Aorta (tissue), 5 donors: ENCODE results near the gene PMM1. TPM values are rescaled to one million over a fixed set of nuclear protein-coding genes. Genes with fewer than 3 reads are reported as not detected.
"Not testable (repeated sequence)": the region's sequence is repeated elsewhere in the genome, so short reads cannot be mapped to it uniquely, and the experiment has no call there.

Source experiments
- ATAC-seq: fragments of 200-7000 bp; cut with Tn5 transposase; one replicate; pipeline ENCODE4 v1.9.1; 2022; ENCODE audit warnings: moderate library complexity; ENCODE audit not compliant: low FRiP score
- DNase-seq, 2 donors: peaks; one replicate each; pipeline ENCODE4 v3.0.0-alpha.2; 2020
- H3K27ac ChIP-seq, 2 donors: one replicate each; pipeline ENCODE4 v1.5.1; 2013; ENCODE audit warnings: low read length in 2 of 2, mild to moderate bottlenecking in 2 of 2, moderate library complexity in 2 of 2, control low read depth in 1 of 2, inconsistent platforms in 1 of 2, low read depth in 1 of 2
- H3K27me3 ChIP-seq, 2 donors: one replicate each; pipeline ENCODE4 v1.6.1; 2013; ENCODE audit warnings: control low read depth in 1 of 2, low read length in 1 of 2, mild to moderate bottlenecking in 1 of 2, moderate library complexity in 1 of 2; ENCODE audit not compliant: insufficient read depth in 2 of 2, control insufficient read depth in 1 of 2
- H3K36me3 ChIP-seq, 2 donors: one replicate each; pipeline ENCODE4 v1.6.1; 2013; ENCODE audit warnings: control low read depth in 1 of 2, low read length in 1 of 2, mild to moderate bottlenecking in 1 of 2; ENCODE audit not compliant: insufficient read depth in 2 of 2, control insufficient read depth in 1 of 2
- H3K4me1 ChIP-seq, 2 donors: one replicate each; pipeline ENCODE4 v1.6.1; 2013; ENCODE audit warnings: low read length in 2 of 2, control low read depth in 1 of 2, mild to moderate bottlenecking in 1 of 2, moderate library complexity in 1 of 2; ENCODE audit not compliant: insufficient read depth in 2 of 2, control insufficient read depth in 1 of 2
- H3K4me3 ChIP-seq, 2 donors: one replicate each; pipeline ENCODE4 v1.5.1; 2013; ENCODE audit warnings: low read length in 2 of 2, control low read depth in 1 of 2, mild to moderate bottlenecking in 1 of 2
- H3K9me3 ChIP-seq: one replicate; pipeline ENCODE4 v1.6.1; 2013; ENCODE audit warnings: mild to moderate bottlenecking, low read length; ENCODE audit not compliant: control insufficient read depth
- WGBS, 2 donors: extraction: QIAGEN DNeasy Blood & Tissue Kit; methylation state at CpG; one replicate each; pipeline ENCODE4 v1.1.7; 2013; 5-methylcytosine and 5-hydroxymethylcytosine counted together
- intact Hi-C, 2 donors: fragments of 100-400 bp; cut with DNase I; formaldehyde crosslinking; loops; one replicate each; pipeline versions ENCODE4 v1.14.2 to v1.15.0; 2022
- polyA plus RNA-seq, 2 donors: library from polyadenylated mRNA; stranded (reverse); fragments of 200-250 nt; gene quantifications; one replicate each; pipeline ENCODE4 v1.2.3, GENCODE V29; 2013
- total RNA-seq, 2 donors: library from RNA; stranded (reverse); fragmentation: NEBNext Ultra II Directional; extraction: Animal tissue kit (Norgen Biotek cat#: 25700); gene quantifications; one replicate each; pipeline ENCODE4 v1.2.1, GENCODE V29; 2021
- donor health status: healthy with polysubstance abuse.
- donor health status: Bipolar disorder and iron deficiency.
- donor health status: DM: no; HTN: no; CAD: no.
- donor health status: DM: no; HTN: no; CAD: no.
- donor health status: DM: yes; HTN: yes; CAD: no.

Gene PMM1
- total and polyA plus RNA-seq, 4 donors, result 23.8 to 101 (median 34.4) TPM

DNA sequence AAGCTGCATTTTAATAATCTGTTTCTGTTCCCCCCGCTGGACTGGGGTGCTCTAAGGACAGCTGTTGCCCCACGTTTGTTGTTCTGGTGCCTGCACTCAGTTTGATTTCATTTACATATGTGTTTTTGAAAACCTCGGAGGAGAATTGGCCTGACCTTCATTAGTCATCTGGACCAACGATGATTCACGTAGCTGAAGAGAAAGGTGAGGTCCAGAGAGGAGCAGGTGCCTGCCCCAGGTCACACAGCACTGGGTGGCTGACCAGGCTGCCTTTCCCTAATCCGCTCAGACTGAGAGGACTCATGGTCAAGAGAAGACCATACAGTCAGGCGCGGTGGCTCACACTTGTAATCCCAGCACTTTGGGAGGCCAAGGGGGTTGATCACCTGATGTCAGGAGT, 25.1 kb downstream of the PMM1 start:
- H3K4me1 ChIP-seq, result no peaks in the 10 kb centered on the region
- no peak for ATAC-seq
- no peak for DNase-seq
- H3K27me3 ChIP-seq, result no peaks in the 10 kb centered on the region
- H3K9me3 ChIP-seq, result no peaks in the 10 kb centered on the region
- WGBS, 2 donors, result 84 to 87% methylated on average over 8 of the region's 8 CpGs
- no peaks in the 10 kb centered on the region for H3K36me3 ChIP-seq
- intact Hi-C loops, result loop anchor here in 1 of 2 donors (5.0 kb wide), 1 partner anchor 33 kb away; no protein-coding TSS in a partner anchor
- H3K4me3 ChIP-seq, result no peak overlapping the region
- peak overlapping the region; percentile 19 to 72 for H3K27ac ChIP-seq

GRCh38 chr22:41563051-41563711, 26.5 kb downstream of the PMM1 start:
- WGBS, 2 donors, result 4 to 5% methylated on average over 10 of the region's 10 CpGs
- H3K4me3 ChIP-seq, result no peak overlapping the region
- DNase-seq, result peak; percentile 70 to 83
- no peaks in the 10 kb centered on the region for H3K36me3 ChIP-seq
- ATAC-seq, result peak; percentile 9
- no peaks in the 10 kb centered on the region for H3K4me1 ChIP-seq
- intact Hi-C loops, result loop anchor here in 1 of 2 donors (5.0 kb wide), 1 partner anchor 34 kb away; no protein-coding TSS in a partner anchor
- H3K27ac ChIP-seq, result peak overlapping the region; percentile 17 to 76
- H3K9me3 ChIP-seq, result no peaks in the 10 kb centered on the region
- no peaks in the 10 kb centered on the region for H3K27me3 ChIP-seq

- Histone ChIP-seq H3K4me1 (no peaks in the 10 kb centered on the region), H3K9me3 (no peaks in the 10 kb centered on the region), H3K27ac (peak overlapping the region; percentile 17 to 76), H3K36me3 (no peaks in the 10 kb centered on the region), H3K4me3 (peak overlapping the region; percentile 36 to 59), H3K27me3 (no peaks in the 10 kb centered on the region)
- intact Hi-C loops, result loop anchor here in 1 of 2 donors (5.0 kb wide), 1 partner anchor 35 kb away; no protein-coding TSS in a partner anchor
- ATAC-seq, result no peak
- no peak for DNase-seq
- WGBS, 2 donors, result 11 to 22% methylated on average over 4 of the region's 4 CpGs
Observed at GRCh38 chr22:41562461-41562860, 27.2 kb downstream of the PMM1 start.

- intact Hi-C loops, result loop anchor here in 1 of 2 donors (5.0 kb wide), 1 partner anchor 36 kb away; no protein-coding TSS in a partner anchor
- ATAC-seq, result no peak
- H3K27me3 ChIP-seq, result no peaks in the 10 kb centered on the region
Observed at GRCh38 chr22:41561788-41562187, 27.9 kb downstream of the PMM1 start.

DNA sequence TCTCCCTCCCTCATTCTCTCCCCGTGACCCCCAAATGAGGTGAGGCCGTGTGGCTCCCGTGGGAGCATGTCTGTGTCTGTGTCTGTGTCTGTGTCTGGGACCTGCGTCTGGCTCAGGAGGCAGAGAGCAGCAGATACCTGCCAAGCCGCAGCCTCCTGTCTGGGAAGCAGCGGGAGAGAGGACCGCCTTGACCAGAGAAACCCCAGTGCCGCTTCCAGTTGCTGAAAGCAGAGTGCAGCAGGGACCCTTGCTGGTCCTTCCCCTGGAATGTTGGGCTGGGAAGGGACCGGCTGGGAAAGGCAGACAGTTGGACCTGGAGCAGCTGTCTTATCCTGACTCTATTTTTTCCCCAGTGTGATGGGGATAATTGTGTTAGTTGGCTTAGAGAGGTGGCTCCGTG, 28.3 kb downstream of the PMM1 start:
- no peak for DNase-seq
- ATAC-seq, result no peak
- no peaks in the 10 kb centered on the region for H3K9me3 ChIP-seq
- no peaks in the 10 kb centered on the region for H3K4me1 ChIP-seq
- peak overlapping the region; percentile 58 to 76 for H3K27ac ChIP-seq
- H3K27me3 ChIP-seq, result no peaks in the 10 kb centered on the region
- peak overlapping the region; percentile 36 to 59 for H3K4me3 ChIP-seq
- 3 to 6% methylated on average over 10 of the region's 10 CpGs for WGBS, 2 donors
- H3K36me3 ChIP-seq, result no peaks in the 10 kb centered on the region
- intact Hi-C loops, result loop anchor here in 1 of 2 donors (5.0 kb wide), 1 partner anchor 36 kb away; no protein-coding TSS in a partner anchor

More at GRCh38 chr22:41561788-41562187, 27.9 kb downstream of the PMM1 start:
- Histone ChIP-seq H3K4me3 (peak overlapping the region; percentile 36 to 59), H3K4me1 (no peaks in the 10 kb centered on the region), H3K36me3 (no peaks in the 10 kb centered on the region), H3K9me3 (no peaks in the 10 kb centered on the region), H3K27ac (peak overlapping the region; percentile 58 to 76)
- no peak for DNase-seq
- 2 to 6% methylated on average over 5 of the region's 5 CpGs for WGBS, 2 donors

DNA sequence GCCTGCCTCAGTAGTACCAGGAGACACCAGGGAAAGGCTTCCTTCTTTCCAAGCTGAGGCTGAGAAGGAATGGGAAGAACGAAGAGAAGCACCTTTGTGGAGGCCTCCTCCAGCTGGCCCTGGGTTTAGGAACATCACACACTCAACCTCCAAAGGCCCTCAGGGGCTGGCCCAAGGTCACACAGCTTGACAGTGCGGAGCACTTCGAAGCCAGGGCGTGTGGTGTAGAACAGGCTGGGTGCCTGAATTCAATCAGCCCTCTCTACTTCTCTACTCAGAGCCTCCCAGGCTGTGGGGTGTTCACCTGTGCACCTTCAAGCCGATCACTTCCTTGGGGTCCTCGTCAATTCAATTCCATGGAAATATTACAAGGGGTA, 29.6 kb downstream of the PMM1 start:
- ATAC-seq, result no peak
- Histone ChIP-seq H3K36me3 (no peaks in the 10 kb centered on the region), H3K9me3 (no peaks in the 10 kb centered on the region), H3K4me1 (no peaks in the 10 kb centered on the region), H3K4me3 (peak overlapping the region; percentile 36 to 59), H3K27ac (peak overlapping the region; percentile 50 to 90), H3K27me3 (no peaks in the 10 kb centered on the region)
- 47 to 56% methylated on average over 6 of the region's 6 CpGs for WGBS, 2 donors
- intact Hi-C loops, result loop anchor here in 1 of 2 donors (5.0 kb wide), 1 partner anchor 37 kb away; no protein-coding TSS in a partner anchor
- DNase-seq, result no peak

DNA sequence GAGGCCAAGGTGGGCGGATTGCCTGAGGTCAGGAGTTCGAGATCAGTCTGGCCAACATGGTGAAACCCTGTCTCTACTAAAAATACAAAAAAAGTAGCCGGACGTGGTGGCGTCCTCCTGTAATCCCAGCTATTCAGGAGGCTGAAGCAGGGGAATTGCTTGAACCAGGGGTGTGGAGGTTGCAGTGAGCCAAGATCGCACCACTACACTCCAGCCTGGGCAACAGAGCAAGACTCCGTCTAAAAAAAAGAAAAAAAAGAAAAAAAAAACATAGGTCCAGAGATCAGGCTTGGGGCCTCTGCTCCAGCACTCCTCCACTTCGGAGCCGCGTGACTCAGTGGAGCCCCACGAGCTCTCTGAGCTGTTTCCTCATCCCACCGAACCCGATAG, 31.4 kb downstream of the PMM1 start:
- DNase-seq, ATAC-seq, H3K27me3 ChIP-seq, intact Hi-C loops, H3K27ac ChIP-seq, H3K4me3 ChIP-seq, H3K4me1 ChIP-seq, H3K36me3 ChIP-seq, H3K9me3 ChIP-seq: not testable (repeated sequence)
- WGBS, 2 donors, result 82 to 84% methylated on average over 13 of the region's 13 CpGs

- DNase-seq (peak; percentile 88 to 92), ATAC-seq (peak; percentile 83)
- intact Hi-C loops, result no loop called here
- no peaks in the 10 kb centered on the region for H3K9me3 ChIP-seq
- H3K36me3 ChIP-seq, result no peaks in the 10 kb centered on the region
- WGBS, 2 donors, result 25 to 32% methylated on average over 19 of the region's 19 CpGs
- peak overlapping the region; percentile 45 to 50 for H3K27ac ChIP-seq
- H3K4me3 ChIP-seq, result no peak overlapping the region
- no peaks in the 10 kb centered on the region for H3K27me3 ChIP-seq
- no peaks in the 10 kb centered on the region for H3K4me1 ChIP-seq
Observed at GRCh38 chr22:41557401-41558240, 32.0 kb downstream of the PMM1 start.
